ENCODE data around the gene DDA1.
A peak's percentile ranks its signal among the peaks of the same experiment; 100 is the strongest.

Gene DDA1

GRCh38 chr19:17306285-17306714 lies 3.1 kb upstream of the DDA1 start:
- H3K4me3 ChIP-seq (ENCODE audit: low read depth, low read length), result peak overlapping the region; percentile 83
- H3K4me1 ChIP-seq (ENCODE audit: control insufficient read depth, insufficient read depth, low read length), result peaks cover 3% of the 10 kb centered on the region
- H3K36me3 ChIP-seq (ENCODE audit: control insufficient read depth in 2 of 2, insufficient read depth in 1 of 2, low read length in 2 of 2), result peaks cover 0 to 5% of the 10 kb centered on the region in 2 experiments; a peak in 1 of 3 replicates
- no peaks in the 10 kb centered on the region for H3K9me3 ChIP-seq (ENCODE audit: control insufficient read depth, insufficient read depth, low read depth, low read length)
- ChIA-PET POLR2A (interaction anchor here (0.7 to 2.8 kb wide), 6 partner anchors 11 to 182 kb away, joined by 3 to 22 read pairs (median 8); partner anchors contain the start of genes ANO8, BABAM1 and USE1), CTCF (interaction anchor here (0.7 to 1.3 kb wide), 5 partner anchors 15 to 101 kb away, joined by 3 to 6 read pairs (median 4); no protein-coding TSS in a partner anchor)
- TF ChIP-seq BCL11A (tag by site-specific recombination; IDR thresholded peaks at IDR 0.05; ENCODE audit: low read depth) (0 out of 2 replicates have a peak, but pooled peaks have one; percentile 10), SCRT2 (tag by site-specific recombination; IDR thresholded peaks at IDR 0.05) (no peak), ZNF843 (tag by site-specific recombination; IDR thresholded peaks at IDR 0.05) (no peak), ZNF518A (tag by site-specific recombination; conservative IDR thresholded peaks at IDR 0.05; ENCODE audit: low read depth) (no peak), TCF7L2 (IDR thresholded peaks at IDR 0.05; ENCODE audit: borderline replicate concordance, low read depth, low read length) (0 out of 2 replicates have a peak, but pooled peaks have one; percentile 49), ZBTB20 (tag by site-specific recombination; IDR thresholded peaks at IDR 0.05) (peak; percentile 39; the same call in 1 of the 2 replicates), ZNF704 (tag by site-specific recombination; IDR thresholded peaks at IDR 0.05) (peak; percentile 90; the same call in 1 of the 2 replicates), ZNF510 (tag by site-specific recombination; IDR thresholded peaks at IDR 0.05; ENCODE audit: insufficient replicate concordance) (no peak), KLF7 (tag by site-specific recombination; IDR thresholded peaks at IDR 0.05; ENCODE audit: borderline replicate concordance) (no peak), ZNF10 (tag by site-specific recombination; IDR thresholded peaks at IDR 0.05) (peak; percentile 57), ZNF670 (tag by site-specific recombination; IDR thresholded peaks at IDR 0.05; ENCODE audit: low read depth) (no peak)
- peak overlapping the region; percentile 76; the same call in 1 of the 2 replicates for H3K27ac ChIP-seq (ENCODE audit: extremely low read depth, low read depth, low read length)

GRCh38 chr19:17307876-17308377 lies 1.4 kb upstream of the DDA1 start:
- peaks cover 3% of the 10 kb centered on the region for H3K4me1 ChIP-seq (ENCODE audit: control insufficient read depth, insufficient read depth, low read length)
- H3K27ac ChIP-seq (ENCODE audit: extremely low read depth, low read depth, low read length), result no peak overlapping the region
- CTCF ChIA-PET, result interaction anchor here (0.6 to 1.3 kb wide), 5 partner anchors 13 to 1051 kb away, joined by 3 to 5 read pairs (median 4); no protein-coding TSS in a partner anchor
- H3K4me3 ChIP-seq (ENCODE audit: low read depth, low read length), result no peak overlapping the region
- H3K9me3 ChIP-seq (ENCODE audit: control insufficient read depth, insufficient read depth, low read depth, low read length), result no peaks in the 10 kb centered on the region
- H3K36me3 ChIP-seq (ENCODE audit: control insufficient read depth in 2 of 2, insufficient read depth in 1 of 2, low read length in 2 of 2), result peaks cover 0 to 17% of the 10 kb centered on the region in 2 experiments; a peak in 1 of 3 replicates
- POLR2A ChIA-PET, result interaction anchor here (0.6 to 2.9 kb wide), 3 partner anchors 20 to 112 kb away, joined by 3 to 64 read pairs (median 8); partner anchors contain the start of genes ANO8 and GTPBP3
- TF ChIP-seq ATF2 (tag by site-specific recombination; IDR thresholded peaks at IDR 0.05; ENCODE audit: low read depth) (no peak), ZBTB1 (tag by site-specific recombination; IDR thresholded peaks at IDR 0.05) (no peak), ZNF701 (tag by site-specific recombination; IDR thresholded peaks at IDR 0.05) (no peak), PATZ1 (tag by site-specific recombination; IDR thresholded peaks at IDR 0.05) (no peak), BCL11A (tag by site-specific recombination; IDR thresholded peaks at IDR 0.05; ENCODE audit: low read depth) (0 out of 2 replicates have a peak, but pooled peaks have one; percentile 14), ZNF26 (tag by site-specific recombination; IDR thresholded peaks at IDR 0.05) (no peak), ZNF184 (tag by site-specific recombination; IDR thresholded peaks at IDR 0.05) (no peak), ZNF214 (tag by site-specific recombination; IDR thresholded peaks at IDR 0.05; ENCODE audit: borderline replicate concordance) (no peak), SCRT1 (tag by site-specific recombination; IDR thresholded peaks at IDR 0.05; ENCODE audit: borderline replicate concordance) (peak; percentile 87), ZNF510 (tag by site-specific recombination; IDR thresholded peaks at IDR 0.05; ENCODE audit: insufficient replicate concordance) (no peak), ZNF324 (tag by site-specific recombination; IDR thresholded peaks at IDR 0.05) (no peak), ZEB2 (tag by site-specific recombination; IDR thresholded peaks at IDR 0.05) (no peak), ZNF202 (tag by site-specific recombination; IDR thresholded peaks at IDR 0.05; ENCODE audit: borderline replicate concordance) (no peak)

All from HEK293 (cell line).